Fibroblast of lung (primary cell): ENCODE measurements around the gene WDFY3.

Source experiments
- EZH2 ChIP-seq: IDR thresholded peaks from 2 replicates; pipeline ENCODE4 v1.5.1; 2012; ENCODE audit warnings: low read length, control low read depth, mild to moderate bottlenecking; ENCODE audit errors: missing control alignments
- TF ChIP-seq, protein P1 (sequence below), 2 donors: IDR thresholded peaks in 1 of 2; conservative IDR thresholded peaks in 1 of 2; 1 replicate in 1 of 2; 2 replicates in 1 of 2; pipeline ENCODE4 v1.5.1; 2011 to 2012; ENCODE audit warnings: low read length in 2 of 2, control low read depth in 1 of 2, inconsistent platforms in 1 of 2, low read depth in 1 of 2, mild to moderate bottlenecking in 1 of 2

DNA sequence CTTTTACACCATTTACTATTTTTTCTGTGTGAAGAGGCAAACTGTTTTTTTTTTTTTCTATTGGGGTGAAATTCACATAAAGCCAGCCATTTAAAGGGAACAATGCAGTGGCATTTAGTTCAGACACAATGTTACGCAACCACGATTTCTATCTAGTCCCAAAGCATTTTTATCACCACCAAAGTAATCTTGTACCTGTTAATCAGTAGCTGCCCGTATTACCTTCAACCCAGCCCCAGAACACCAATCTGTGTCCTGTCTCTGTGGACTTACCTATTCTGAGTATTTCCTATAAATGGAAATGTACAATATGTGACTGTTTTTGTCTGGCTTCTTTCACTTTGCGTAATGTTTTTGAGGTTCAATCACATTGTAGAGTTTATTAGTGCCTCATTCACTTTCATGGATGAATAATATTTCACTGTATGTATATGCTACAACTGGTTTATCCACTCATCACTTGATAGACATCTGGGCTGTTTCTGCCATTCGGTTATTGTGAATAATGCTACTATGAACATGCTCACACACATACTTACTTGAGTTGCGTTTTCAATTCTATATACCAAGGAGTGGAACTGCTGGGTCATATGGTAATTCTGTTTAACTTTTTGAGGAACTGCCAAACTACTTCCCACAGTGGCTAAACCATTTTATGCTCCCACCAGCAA, 267.4 kb downstream of the WDFY3 start:
- TF ChIP-seq, protein P1, sequence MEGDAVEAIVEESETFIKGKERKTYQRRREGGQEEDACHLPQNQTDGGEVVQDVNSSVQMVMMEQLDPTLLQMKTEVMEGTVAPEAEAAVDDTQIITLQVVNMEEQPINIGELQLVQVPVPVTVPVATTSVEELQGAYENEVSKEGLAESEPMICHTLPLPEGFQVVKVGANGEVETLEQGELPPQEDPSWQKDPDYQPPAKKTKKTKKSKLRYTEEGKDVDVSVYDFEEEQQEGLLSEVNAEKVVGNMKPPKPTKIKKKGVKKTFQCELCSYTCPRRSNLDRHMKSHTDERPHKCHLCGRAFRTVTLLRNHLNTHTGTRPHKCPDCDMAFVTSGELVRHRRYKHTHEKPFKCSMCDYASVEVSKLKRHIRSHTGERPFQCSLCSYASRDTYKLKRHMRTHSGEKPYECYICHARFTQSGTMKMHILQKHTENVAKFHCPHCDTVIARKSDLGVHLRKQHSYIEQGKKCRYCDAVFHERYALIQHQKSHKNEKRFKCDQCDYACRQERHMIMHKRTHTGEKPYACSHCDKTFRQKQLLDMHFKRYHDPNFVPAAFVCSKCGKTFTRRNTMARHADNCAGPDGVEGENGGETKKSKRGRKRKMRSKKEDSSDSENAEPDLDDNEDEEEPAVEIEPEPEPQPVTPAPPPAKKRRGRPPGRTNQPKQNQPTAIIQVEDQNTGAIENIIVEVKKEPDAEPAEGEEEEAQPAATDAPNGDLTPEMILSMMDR (conservative IDR thresholded peaks at IDR 0.05 in 1 of 2, IDR thresholded peaks at IDR 0.05 in 1 of 2; ENCODE audit: low read depth in 1 of 2, low read length in 2 of 2), result no peak
- no peak for TF ChIP-seq EZH2
